ENCODE measurements around the gene BPIFB3. TPM values are rescaled to one million over a fixed set of nuclear protein-coding genes. Genes with fewer than 3 reads are reported as not detected.

The BPIFB3 gene
- total RNA-seq, 4 donors from 2014 or later = not detected

- Histone ChIP-seq H3K4me3 (no peak overlapping the region), H3K4me1 (no peaks in the 10 kb centered on the region), H3K27me3 (peaks cover 4% of the 10 kb centered on the region), H3K27ac (no peak overlapping the region), H3K9me3 (no peaks in the 10 kb centered on the region), H3K36me3 (no peaks in the 10 kb centered on the region)
- no peak for DNase-seq (ENCODE audit: low spot score in 2 of 2)
- TF ChIP-seq POLR2AphosphoS5 (IDR thresholded peaks at IDR 0.05) = no peak
- no peak for TF ChIP-seq EP300 (IDR thresholded peaks at IDR 0.05)
- no peak for TF ChIP-seq POLR2A (IDR thresholded peaks at IDR 0.05)
- TF ChIP-seq, protein P1, sequence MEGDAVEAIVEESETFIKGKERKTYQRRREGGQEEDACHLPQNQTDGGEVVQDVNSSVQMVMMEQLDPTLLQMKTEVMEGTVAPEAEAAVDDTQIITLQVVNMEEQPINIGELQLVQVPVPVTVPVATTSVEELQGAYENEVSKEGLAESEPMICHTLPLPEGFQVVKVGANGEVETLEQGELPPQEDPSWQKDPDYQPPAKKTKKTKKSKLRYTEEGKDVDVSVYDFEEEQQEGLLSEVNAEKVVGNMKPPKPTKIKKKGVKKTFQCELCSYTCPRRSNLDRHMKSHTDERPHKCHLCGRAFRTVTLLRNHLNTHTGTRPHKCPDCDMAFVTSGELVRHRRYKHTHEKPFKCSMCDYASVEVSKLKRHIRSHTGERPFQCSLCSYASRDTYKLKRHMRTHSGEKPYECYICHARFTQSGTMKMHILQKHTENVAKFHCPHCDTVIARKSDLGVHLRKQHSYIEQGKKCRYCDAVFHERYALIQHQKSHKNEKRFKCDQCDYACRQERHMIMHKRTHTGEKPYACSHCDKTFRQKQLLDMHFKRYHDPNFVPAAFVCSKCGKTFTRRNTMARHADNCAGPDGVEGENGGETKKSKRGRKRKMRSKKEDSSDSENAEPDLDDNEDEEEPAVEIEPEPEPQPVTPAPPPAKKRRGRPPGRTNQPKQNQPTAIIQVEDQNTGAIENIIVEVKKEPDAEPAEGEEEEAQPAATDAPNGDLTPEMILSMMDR (IDR thresholded peaks at IDR 0.05) = no peak
- 48% methylated on average over 2 of the region's 4 CpGs for WGBS
Observed at GRCh38 chr20:33022289-33022688, 31.4 kb upstream of the BPIFB3 start.

DNA sequence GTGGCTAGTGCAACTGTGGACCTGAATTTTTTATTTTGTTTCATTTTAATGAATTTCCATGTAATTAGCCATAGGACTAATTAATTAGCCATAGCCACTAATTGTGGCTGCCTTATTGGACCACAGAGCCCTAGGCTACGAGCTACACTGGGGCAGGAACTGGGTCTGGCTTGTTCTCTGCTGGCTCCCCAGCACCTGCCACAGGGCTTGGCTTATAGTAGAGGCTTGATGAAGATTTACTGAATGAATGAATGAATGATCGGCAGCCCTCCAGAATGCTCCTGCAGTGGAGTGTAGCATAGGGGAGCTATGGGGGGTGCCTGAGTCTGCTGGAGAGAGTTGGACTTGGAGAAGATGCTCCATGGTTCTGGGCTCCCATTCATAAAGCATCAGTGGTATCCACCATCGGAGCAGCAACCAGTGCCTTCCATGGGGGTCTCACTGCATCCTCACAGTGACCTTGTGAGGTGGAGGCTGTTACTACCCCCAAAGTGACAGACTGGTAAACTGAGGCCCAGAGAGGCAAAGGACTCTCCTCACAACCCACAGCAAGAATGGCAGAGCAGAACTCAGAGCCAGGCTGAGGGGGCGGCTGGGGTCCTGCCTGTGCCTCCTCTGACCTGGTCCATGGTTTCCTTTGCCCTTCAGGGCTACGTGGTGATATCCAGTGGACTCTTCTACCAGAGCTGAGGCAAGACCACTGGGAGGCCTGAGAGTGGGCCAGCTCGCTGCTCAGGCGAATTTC is 30.8 kb upstream of the BPIFB3 start:
- Histone ChIP-seq H3K36me3 (no peaks in the 10 kb centered on the region), H3K4me1 (no peaks in the 10 kb centered on the region), H3K9me3 (no peaks in the 10 kb centered on the region), H3K27ac (no peak overlapping the region), H3K4me3 (no peak overlapping the region), H3K27me3 (peaks cover 7% of the 10 kb centered on the region)
- DNase-seq (ENCODE audit: low spot score in 2 of 2) = no peak
- 76% methylated on average over 7 of the region's 7 CpGs for WGBS
- TF ChIP-seq POLR2A (IDR thresholded peaks at IDR 0.05) (no peak), POLR2AphosphoS5 (IDR thresholded peaks at IDR 0.05) (no peak), EP300 (IDR thresholded peaks at IDR 0.05) (no peak)
- TF ChIP-seq, protein P1 (IDR thresholded peaks at IDR 0.05) = no peak

- TF ChIP-seq, protein P1 (IDR thresholded peaks at IDR 0.05) = no peak
- TF ChIP-seq POLR2AphosphoS5 (IDR thresholded peaks at IDR 0.05) (no peak), POLR2A (IDR thresholded peaks at IDR 0.05) (no peak), EP300 (IDR thresholded peaks at IDR 0.05) (no peak)
- no peak for DNase-seq (ENCODE audit: low spot score in 2 of 2)
- 62% methylated on average over 6 of the region's 6 CpGs for WGBS
- no peaks in the 10 kb centered on the region for H3K4me1 ChIP-seq
- no peaks in the 10 kb centered on the region for H3K9me3 ChIP-seq
- H3K4me3 ChIP-seq = no peak overlapping the region
- H3K27me3 ChIP-seq = peaks cover 13% of the 10 kb centered on the region
- no peak overlapping the region for H3K27ac ChIP-seq
- H3K36me3 ChIP-seq = no peaks in the 10 kb centered on the region
Observed at GRCh38 chr20:33023439-33024242, 30.1 kb upstream of the BPIFB3 start.

- TF ChIP-seq, protein P1 (IDR thresholded peaks at IDR 0.05) = no peak
- TF ChIP-seq EP300 (IDR thresholded peaks at IDR 0.05) (no peak), POLR2A (IDR thresholded peaks at IDR 0.05) (no peak), POLR2AphosphoS5 (IDR thresholded peaks at IDR 0.05) (no peak)
- Histone ChIP-seq H3K36me3 (no peaks in the 10 kb centered on the region), H3K4me3 (no peak overlapping the region), H3K27me3 (peaks cover 14% of the 10 kb centered on the region), H3K27ac (no peak overlapping the region), H3K4me1 (no peaks in the 10 kb centered on the region), H3K9me3 (no peaks in the 10 kb centered on the region)
- 75% methylated on average over 1 of the region's 1 CpG for WGBS
- DNase-seq (ENCODE audit: low spot score in 2 of 2) = no peak
Observed at GRCh38 chr20:33024243-33024560, 29.5 kb upstream of the BPIFB3 start.

- Histone ChIP-seq H3K4me1 (no peaks in the 10 kb centered on the region), H3K36me3 (no peaks in the 10 kb centered on the region), H3K27ac (no peak overlapping the region), H3K9me3 (no peaks in the 10 kb centered on the region), H3K27me3 (peaks cover 14% of the 10 kb centered on the region), H3K4me3 (no peak overlapping the region)
- no peak for DNase-seq (ENCODE audit: low spot score in 2 of 2)
- TF ChIP-seq POLR2A (IDR thresholded peaks at IDR 0.05) = no peak
- TF ChIP-seq EP300 (IDR thresholded peaks at IDR 0.05) = no peak
- TF ChIP-seq, protein P1 (IDR thresholded peaks at IDR 0.05) = no peak
- TF ChIP-seq POLR2AphosphoS5 (IDR thresholded peaks at IDR 0.05) = no peak
- 72% methylated on average over 5 of the region's 5 CpGs for WGBS
Observed at GRCh38 chr20:33024609-33025317, 28.9 kb upstream of the BPIFB3 start.

All from suprapubic skin (tissue), 4 donors.